ENCODE measurements around the gene SLC13A2. TPM values are rescaled to one million over a fixed set of nuclear protein-coding genes. Genes with fewer than 3 reads are reported as not detected.

The SLC13A2 gene
- total RNA-seq, 1 experiment from 2014 or later, result not detected

GRCh38 chr17:28470914-28471366, 2.5 kb upstream of the SLC13A2 start:
- Histone ChIP-seq H2BK15ac (ENCODE audit: low read depth, low read length) (no peak overlapping the region), H3K56ac (ENCODE audit: insufficient read length, low read depth, low read length) (no peak overlapping the region), H2BK12ac (ENCODE audit: insufficient read length, low read depth, low read length) (no peak overlapping the region), H2BK120ac (ENCODE audit: low read depth, low read length, poor library complexity, severe bottlenecking) (no peak overlapping the region), H3K4me1 (ENCODE audit: insufficient read depth, low read length) (no peaks in the 10 kb centered on the region; the same call in 1 of the 2 replicates), H3K14ac (ENCODE audit: insufficient read depth, low read length) (no peak overlapping the region), H3K23ac (ENCODE audit: insufficient read length, low read depth, low read length) (no peak overlapping the region), H4K5ac (ENCODE audit: insufficient read length, low read depth, low read length) (no peak overlapping the region), H3K79me2 (ENCODE audit: insufficient read depth, low read length) (no peaks in the 10 kb centered on the region), H2BK20ac (ENCODE audit: low read depth, low read length, poor library complexity, severe bottlenecking) (no peak overlapping the region), H3K23me2 (ENCODE audit: insufficient read length, low read depth, low read length, poor library complexity, severe bottlenecking) (no peaks in the 10 kb centered on the region), H4K20me1 (ENCODE audit: control insufficient read depth, insufficient read depth, insufficient read length) (no peaks in the 10 kb centered on the region), H4K91ac (ENCODE audit: insufficient read length, low read depth, low read length) (no peak overlapping the region), H3K4ac (ENCODE audit: low read depth, low read length) (no peak overlapping the region), H3K27ac (ENCODE audit: insufficient read length, low read depth, low read length) (no peak overlapping the region), H2AFZ (ENCODE audit: low read length) (no peak overlapping the region), H3K18ac (ENCODE audit: insufficient read length, low read depth, low read length) (no peak overlapping the region), H2AK5ac (ENCODE audit: insufficient read length, low read length) (no peak overlapping the region), H3K27me3 (ENCODE audit: insufficient read depth, low read length) (no peaks in the 10 kb centered on the region; the same call in 1 of the 2 replicates), H2BK5ac (ENCODE audit: insufficient read length, low read length) (no peak overlapping the region), H4K8ac (replicated peaks; ENCODE audit: insufficient read length, low read depth, low read length) (no peak overlapping the region), H3K9me3 (ENCODE audit: control insufficient read depth, low read depth, low read length) (no peaks in the 10 kb centered on the region), H3K4me2 (ENCODE audit: insufficient read depth, insufficient read length, low read length) (no peak overlapping the region), H3K79me1 (ENCODE audit: insufficient read depth, low read depth, low read length, poor library complexity, severe bottlenecking) (no peaks in the 10 kb centered on the region), H3K9ac (ENCODE audit: extremely low read depth, insufficient read length, low read length) (no peak overlapping the region), H3T11ph (ENCODE audit: low read length) (no peak overlapping the region)
- no peak for DNase-seq
- no peak overlapping the region for H3K27ac Mint-ChIP-seq
- H3K9me3 Mint-ChIP-seq, result no peaks in the 10 kb centered on the region
- H3K36me3 Mint-ChIP-seq (ENCODE audit: insufficient read depth in 1 of 3, low read depth in 3 of 3), result no peaks in the 10 kb centered on the region
- TF ChIP-seq CTCF (conservative IDR thresholded peaks at IDR 0.05), result no peak
- peaks cover 7 to 22% of the 10 kb centered on the region in 2 experiments for H3K4me1 Mint-ChIP-seq
- whole genome bisulfite sequencing (ENCODE audit: extremely low coverage, insufficient read length, low lambda C conversion rate), result no CpG with 5 or more reads among the region's 3 CpGs
- H3K4me3 Mint-ChIP-seq, result no peak overlapping the region; a peak in 1 of 5 replicates
- H3K27me3 Mint-ChIP-seq (ENCODE audit: low read depth), result peaks cover 31% of the 10 kb centered on the region
